ENCODE results near the gene MYH10.
A peak's percentile ranks its signal among the peaks of the same experiment; 100 is the strongest.

Gene MYH10

DNA sequence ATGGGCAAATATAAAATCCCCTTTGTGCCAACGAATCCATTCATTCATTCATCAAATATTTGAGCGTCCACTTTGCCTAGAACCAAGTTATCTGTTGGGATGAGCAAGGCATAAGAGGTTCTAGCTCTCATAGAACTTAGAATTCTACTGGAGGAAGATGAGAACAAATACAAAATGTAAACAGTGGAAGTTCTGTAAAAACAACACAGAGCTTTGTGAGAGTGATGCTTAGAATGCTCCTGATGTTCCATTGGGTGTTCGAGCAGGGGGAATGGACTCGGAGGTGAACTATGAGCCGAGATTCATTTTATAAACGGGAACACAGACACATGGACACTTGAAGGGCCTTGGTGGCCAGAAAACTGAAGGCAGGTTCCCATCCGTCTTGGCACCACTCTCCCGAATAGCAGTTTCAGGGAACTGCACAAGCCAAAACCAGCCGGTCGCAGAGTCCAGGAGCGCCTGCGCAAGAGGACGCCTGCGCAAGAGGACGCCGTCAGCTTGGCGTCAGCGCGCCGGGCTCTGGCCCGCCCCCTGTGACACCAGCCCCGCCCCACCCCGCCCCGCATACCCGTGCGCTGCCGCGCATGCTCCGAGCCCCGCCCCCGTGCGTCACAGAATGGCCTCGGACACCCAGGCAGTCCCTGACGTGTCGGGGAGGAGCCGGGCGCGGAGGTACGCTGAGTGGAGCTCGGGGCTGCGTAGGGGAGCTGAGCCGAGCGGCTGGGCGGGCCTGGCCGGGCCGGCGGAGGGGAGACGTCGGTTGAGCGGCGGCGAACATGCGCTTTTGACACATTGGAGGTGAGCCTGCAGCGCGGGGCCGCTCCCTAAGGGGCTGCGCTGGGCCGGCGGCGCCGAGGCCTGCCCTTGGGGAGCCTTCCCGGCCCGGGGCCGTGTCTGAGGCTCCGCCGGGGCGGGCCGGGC lies 195.0 kb downstream of the MYH10 start, which contains the start of gene NDEL1:
NDEL1 (plus strand) TSS at position 640 of the 924 bp plus-strand sequence. CDS start 8,388 bp downstream, outside the sequence.
- Histone ChIP-seq H3K9ac (ENCODE audit: low read depth, low read length) (peak within 1 kb of the TSS; percentile 98), H3K27ac (ENCODE audit: low read length) (peak within 1 kb of the TSS; percentile 75), H3K4me1 (ENCODE audit: insufficient read depth, low read length) (no peaks in the 10 kb centered on the region), H3K36me3 (ENCODE audit: insufficient read depth, low read depth, low read length) (peaks cover 4% of the 10 kb centered on the region; the same call in 1 of the 2 replicates), H3K9me3 (ENCODE audit: insufficient read depth, low read depth, low read length) (no peaks in the 10 kb centered on the region), H3K27me3 (ENCODE audit: insufficient read depth, low read length) (no peaks in the 10 kb centered on the region), H3K4me3 (ENCODE audit: low read length) (peak within 1 kb of the TSS; percentile 92)

DNA sequence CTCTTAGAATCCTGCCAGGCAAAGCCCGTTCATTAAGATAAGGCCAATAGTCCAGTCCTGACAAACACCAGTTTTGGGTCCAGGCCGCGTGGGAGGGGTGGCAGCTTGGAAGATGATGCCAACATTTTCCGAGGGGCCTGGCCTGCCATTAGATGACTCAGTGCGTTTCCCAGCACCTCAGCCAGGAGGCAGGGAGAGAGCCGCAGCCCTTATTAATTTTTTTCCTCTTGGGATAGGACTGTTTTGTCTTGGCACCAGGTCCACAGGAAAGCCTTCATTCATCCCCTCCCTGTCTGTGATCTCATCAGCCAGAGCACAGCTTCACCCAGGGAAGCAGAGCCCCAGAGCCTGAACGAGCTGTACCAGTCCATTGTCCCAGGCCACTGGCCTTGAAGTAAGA lies 199.6 kb downstream of the MYH10 start:
- H3K27ac ChIP-seq (ENCODE audit: low read length) = no peak overlapping the region
- no peak overlapping the region for H3K9ac ChIP-seq (ENCODE audit: low read depth, low read length)
- no peaks in the 10 kb centered on the region for H3K36me3 ChIP-seq (ENCODE audit: insufficient read depth, low read depth, low read length)
- H3K9me3 ChIP-seq (ENCODE audit: insufficient read depth, low read depth, low read length) = no peaks in the 10 kb centered on the region
- no peak overlapping the region for H3K4me3 ChIP-seq (ENCODE audit: low read length)
- no peaks in the 10 kb centered on the region for H3K27me3 ChIP-seq (ENCODE audit: insufficient read depth, low read length)
- no peaks in the 10 kb centered on the region for H3K4me1 ChIP-seq (ENCODE audit: insufficient read depth, low read length)

DNA sequence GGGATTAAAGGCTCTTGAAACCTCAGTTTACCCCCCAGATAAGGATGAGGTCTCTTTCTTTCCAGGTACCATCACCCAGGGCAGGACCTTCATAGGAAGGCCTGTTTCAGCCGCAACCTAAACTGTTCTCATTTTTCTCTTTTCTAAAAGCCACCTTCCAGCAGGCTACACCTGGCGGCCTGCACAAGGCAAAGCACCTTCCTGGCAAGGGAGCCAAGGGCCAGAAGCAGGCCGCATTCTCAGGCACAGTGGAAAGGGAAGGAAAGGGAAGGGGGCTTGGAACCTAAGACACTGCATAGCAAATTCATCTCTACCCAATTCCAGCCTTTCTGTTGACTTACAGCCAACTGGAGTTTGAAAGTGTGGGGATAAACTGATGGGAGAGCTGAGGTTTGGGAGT lies 203.7 kb downstream of the MYH10 start:
- no peak overlapping the region for H3K27ac ChIP-seq (ENCODE audit: low read length)
- no peak overlapping the region for H3K4me3 ChIP-seq (ENCODE audit: low read length)
- no peaks in the 10 kb centered on the region for H3K9me3 ChIP-seq (ENCODE audit: insufficient read depth, low read depth, low read length)
- no peaks in the 10 kb centered on the region for H3K27me3 ChIP-seq (ENCODE audit: insufficient read depth, low read length)
- H3K9ac ChIP-seq (ENCODE audit: low read depth, low read length) = no peak overlapping the region
- no peaks in the 10 kb centered on the region for H3K4me1 ChIP-seq (ENCODE audit: insufficient read depth, low read length)
- no peaks in the 10 kb centered on the region for H3K36me3 ChIP-seq (ENCODE audit: insufficient read depth, low read depth, low read length)

DNA sequence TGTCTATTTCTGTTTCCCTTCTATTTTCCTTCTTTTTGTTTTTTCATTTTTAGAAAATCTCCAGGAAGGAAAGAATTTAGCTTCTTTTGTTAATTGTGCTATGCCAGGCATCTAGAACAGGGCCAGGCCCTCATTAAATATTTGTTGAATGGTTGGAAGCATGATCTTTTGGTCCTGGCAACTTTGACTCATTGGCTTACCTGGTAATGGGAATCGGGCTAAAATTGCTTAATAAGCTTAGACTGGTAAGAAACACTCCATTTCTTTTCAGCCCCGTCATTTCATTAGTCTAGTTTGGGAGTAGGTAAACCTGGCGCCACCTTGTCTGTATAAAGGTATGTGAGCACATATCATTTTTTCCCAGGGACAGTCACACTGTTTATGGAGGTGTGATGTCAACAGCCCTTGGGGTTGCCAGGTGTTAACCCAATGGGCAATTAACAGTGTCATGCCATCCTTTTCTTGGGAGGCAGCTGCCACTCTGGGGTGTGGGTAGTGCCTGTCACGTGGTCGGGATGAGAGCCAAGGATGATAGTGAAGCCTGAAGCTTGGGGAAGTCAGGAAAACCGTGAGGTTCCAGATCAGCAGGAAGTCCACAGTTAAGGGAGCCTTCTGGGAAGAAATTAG lies 204.3 kb downstream of the MYH10 start:
- Histone ChIP-seq H3K36me3 (ENCODE audit: insufficient read depth, low read depth, low read length) (no peaks in the 10 kb centered on the region), H3K9me3 (ENCODE audit: insufficient read depth, low read depth, low read length) (no peaks in the 10 kb centered on the region), H3K27me3 (ENCODE audit: insufficient read depth, low read length) (no peaks in the 10 kb centered on the region), H3K4me3 (ENCODE audit: low read length) (no peak overlapping the region), H3K4me1 (ENCODE audit: insufficient read depth, low read length) (no peaks in the 10 kb centered on the region), H3K27ac (ENCODE audit: low read length) (no peak overlapping the region), H3K9ac (ENCODE audit: low read depth, low read length) (no peak overlapping the region)
